RWPE2 (cell line): ENCODE data around the gene RNF151.
"Not testable (repeated sequence)": the region's sequence is repeated elsewhere in the genome, so short reads cannot be mapped to it uniquely, and the experiment has no call there.

Experiments
- ATAC-seq: fragments of 200-7000 bp; cut with Tn5 transposase; 3 replicates; pipeline ENCODE4 v1.9.1; 2021; ENCODE audit warnings: low read depth
- DNase-seq: peaks from one replicate; pipeline ENCODE4 v3.0.0-alpha.2; 2020; ENCODE audit warnings: low spot score
- H3K27ac ChIP-seq: fragments of 450-650 bp; 2 replicates; pipeline ENCODE4 v1.5.1; 2017; ENCODE audit warnings: mild to moderate bottlenecking; ENCODE audit not compliant: poor library complexity, severe bottlenecking
- H3K27me3 ChIP-seq: fragments of 250-450 bp; sonication (Bioruptor Pico); 2 replicates; pipeline ENCODE4 v1.5.1; 2021; ENCODE audit warnings: mild to moderate bottlenecking, moderate library complexity; ENCODE audit not compliant: insufficient read depth, poor library complexity, severe bottlenecking
- H3K36me3 ChIP-seq: fragments of 250-450 bp; sonication (Bioruptor Pico); 2 replicates; pipeline ENCODE4 v1.5.1; 2020; ENCODE audit warnings: low read depth, mild to moderate bottlenecking, moderate library complexity
- H3K4me1 ChIP-seq: fragments of 250-450 bp; sonication (Bioruptor Pico); 2 replicates; pipeline ENCODE4 v1.5.1; 2021; ENCODE audit warnings: mild to moderate bottlenecking, moderate library complexity; ENCODE audit not compliant: insufficient read depth, poor library complexity, severe bottlenecking
- H3K4me3 ChIP-seq: fragments of 250-450 bp; sonication (Bioruptor Pico); 2 replicates; pipeline ENCODE4 v1.5.1; 2021; ENCODE audit warnings: mild to moderate bottlenecking, moderate library complexity; ENCODE audit not compliant: severe bottlenecking
- H3K9me3 ChIP-seq: fragments of 250-450 bp; sonication (Bioruptor Pico); 2 replicates; pipeline ENCODE4 v1.5.1; 2021; ENCODE audit warnings: mild to moderate bottlenecking, moderate library complexity; ENCODE audit not compliant: severe bottlenecking
- CTCF ChIP-seq: fragments of 450-650 bp; IDR thresholded peaks from one replicate; pipeline ENCODE4 v1.5.1; 2017; ENCODE audit warnings: mild to moderate bottlenecking, moderate library complexity; ENCODE audit not compliant: poor library complexity, severe bottlenecking

The RNF151 gene

GRCh38 chr16:1958715-1959268 is 7.9 kb upstream of the RNF151 start:
- DNase-seq (peak; percentile 51), ATAC-seq (no peak)
- Histone ChIP-seq H3K27ac (peak overlapping the region; percentile 93), H3K9me3 (no peaks in the 10 kb centered on the region), H3K27me3 (no peaks in the 10 kb centered on the region), H3K4me1 (peaks cover 14% of the 10 kb centered on the region), H3K4me3 (peak overlapping the region; percentile 58), H3K36me3 (peaks cover 27% of the 10 kb centered on the region)
- no peak for TF ChIP-seq CTCF

GRCh38 chr16:1959269-1960039 is 7.2 kb upstream of the RNF151 start, which contains the start of gene NDUFB10:
Gene NDUFB10 (plus strand): TSS chr16:1959538. CDS start chr16:1959625, 87 bp downstream.
- H3K9me3 ChIP-seq = no peaks in the 10 kb centered on the region
- peaks cover 33% of the 10 kb centered on the region for H3K36me3 ChIP-seq
- peak within 1 kb of the TSS; percentile 93 for H3K27ac ChIP-seq
- H3K27me3 ChIP-seq = no peaks in the 10 kb centered on the region
- DNase-seq (peak; percentile 91), ATAC-seq (peak; percentile 66)
- H3K4me3 ChIP-seq = peak within 1 kb of the TSS; percentile 58
- peaks cover 14% of the 10 kb centered on the region for H3K4me1 ChIP-seq
- peak; percentile 94 for TF ChIP-seq CTCF

GRCh38 chr16:1960665-1961630 is 5.7 kb upstream of the RNF151 start:
- ATAC-seq = peak; percentile 39
- H3K27ac ChIP-seq = peak overlapping the region; percentile 93

GRCh38 chr16:1961651-1962067 is 5.0 kb upstream of the RNF151 start:
- TF ChIP-seq CTCF = no peak
- no peaks in the 10 kb centered on the region for H3K27me3 ChIP-seq
- peak overlapping the region; percentile 93 for H3K27ac ChIP-seq
- ATAC-seq = peak; percentile 0; the same call in 2 of the 3 replicates
- no peaks in the 10 kb centered on the region for H3K9me3 ChIP-seq
- DNase-seq = peak; percentile 59
- peaks cover 14% of the 10 kb centered on the region for H3K4me1 ChIP-seq
- no peak overlapping the region for H3K4me3 ChIP-seq
- peaks cover 38% of the 10 kb centered on the region for H3K36me3 ChIP-seq

More at GRCh38 chr16:1960665-1961630, 5.7 kb upstream of the RNF151 start:
- no peaks in the 10 kb centered on the region for H3K9me3 ChIP-seq
- H3K36me3 ChIP-seq = peaks cover 38% of the 10 kb centered on the region
- DNase-seq = peak; percentile 65
- TF ChIP-seq CTCF = no peak
- peaks cover 14% of the 10 kb centered on the region for H3K4me1 ChIP-seq
- H3K27me3 ChIP-seq = no peaks in the 10 kb centered on the region
- H3K4me3 ChIP-seq = peak overlapping the region; percentile 58

GRCh38 chr16:1962161-1963153 is 4.2 kb upstream of the RNF151 start:
- H3K27me3 ChIP-seq, ATAC-seq, H3K9me3 ChIP-seq: not testable (repeated sequence)
- peaks cover 14% of the 10 kb centered on the region for H3K4me1 ChIP-seq
- H3K27ac ChIP-seq = peak overlapping the region; percentile 93
- H3K36me3 ChIP-seq = peaks cover 38% of the 10 kb centered on the region
- peak; percentile 50 for DNase-seq
- H3K4me3 ChIP-seq = peak overlapping the region; percentile 81
